Thoracic aorta (tissue), 2 donors: ENCODE measurements around the gene WDR20. TPM values are rescaled to one million over a fixed set of nuclear protein-coding genes. Genes with fewer than 3 reads are reported as not detected.
"Not testable (repeated sequence)": the region's sequence is repeated elsewhere in the genome, so short reads cannot be mapped to it uniquely, and the experiment has no call there.

Experiments used
- ATAC-seq: fragments of 150-250 bp; one replicate; pipeline ENCODE4 v1.8.0; 2017; ENCODE audit warnings: low read depth; ENCODE audit not compliant: insufficient number of reproducible peaks, low FRiP score
- DNase-seq: peaks from one replicate; pipeline ENCODE4 v3.0.0-alpha.2; 2020; ENCODE audit warnings: low spot score
- H3K27ac ChIP-seq, 2 donors: fragments of 200-600 bp; sonication (generic); 1 replicate in 1 of 2; 2 replicates in 1 of 2; pipeline ENCODE4 v1.5.1; 2016; ENCODE audit warnings: mild to moderate bottlenecking in 2 of 2, moderate library complexity in 2 of 2
- H3K27me3 ChIP-seq: fragments of 200-600 bp; sonication (generic); replicated peaks from 2 replicates; pipeline ENCODE4 v1.6.0; 2016; ENCODE audit warnings: mild to moderate bottlenecking; ENCODE audit not compliant: insufficient read depth
- H3K36me3 ChIP-seq: fragments of 200-600 bp; sonication (generic); one replicate; pipeline ENCODE4 v1.5.1; 2016
- H3K4me1 ChIP-seq, 2 donors: fragments of 200-600 bp; sonication (generic); 1 replicate in 1 of 2; 2 replicates in 1 of 2; pipeline versions ENCODE4 v1.5.1 to v1.6.0; 2016; ENCODE audit warnings: low read depth in 2 of 2, mild to moderate bottlenecking in 1 of 2; ENCODE audit not compliant: control insufficient read depth in 1 of 2
- H3K4me3 ChIP-seq: fragments of 200-600 bp; sonication (generic); 2 replicates; pipeline ENCODE4 v1.5.1; 2016; ENCODE audit warnings: mild to moderate bottlenecking
- H3K9me3 ChIP-seq: fragments of 200-600 bp; sonication (generic); 2 replicates; pipeline ENCODE4 v1.5.1; 2016
- total RNA-seq, 2 donors: library from RNA; depleted of rRNA; stranded (reverse); fragments of >200 nt; gene quantifications; one replicate each; pipeline versions ENCODE4 v1.1.0 to v1.2.3, GENCODE V29; 2016
- TF ChIP-seq, protein P1 (sequence below): fragments of 200-600 bp; sonication (generic); IDR thresholded peaks from one replicate; pipeline ENCODE4 v1.5.1; 2019; ENCODE audit warnings: antibody characterized with exemption

The WDR20 gene
- total RNA-seq, 2 donors from 2014 or later, result 11.0 to 30.0 TPM

DNA sequence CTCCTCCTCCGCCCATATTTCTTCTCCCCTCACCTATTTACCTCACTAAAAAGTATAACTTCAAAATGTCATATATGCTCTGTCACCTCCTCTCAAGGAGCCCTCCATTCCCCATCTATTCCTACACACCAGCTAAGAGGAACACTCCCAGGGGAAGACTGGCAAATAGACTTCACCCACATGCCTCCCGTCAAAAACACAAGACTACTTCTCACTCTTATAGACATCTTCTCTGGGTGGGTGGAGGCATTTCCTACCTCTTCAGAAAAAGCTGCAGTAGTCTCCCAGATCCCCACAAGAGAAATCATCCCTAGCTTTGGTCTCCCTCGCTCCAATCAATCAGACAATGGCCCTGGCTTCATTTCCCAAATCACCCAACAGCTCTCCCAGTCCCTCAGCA is 99.1 kb downstream of the WDR20 start:
- no peak for DNase-seq
- H3K27me3 ChIP-seq, result no peaks in the 10 kb centered on the region
- no peaks in the 10 kb centered on the region for H3K9me3 ChIP-seq
- TF ChIP-seq, protein P1, sequence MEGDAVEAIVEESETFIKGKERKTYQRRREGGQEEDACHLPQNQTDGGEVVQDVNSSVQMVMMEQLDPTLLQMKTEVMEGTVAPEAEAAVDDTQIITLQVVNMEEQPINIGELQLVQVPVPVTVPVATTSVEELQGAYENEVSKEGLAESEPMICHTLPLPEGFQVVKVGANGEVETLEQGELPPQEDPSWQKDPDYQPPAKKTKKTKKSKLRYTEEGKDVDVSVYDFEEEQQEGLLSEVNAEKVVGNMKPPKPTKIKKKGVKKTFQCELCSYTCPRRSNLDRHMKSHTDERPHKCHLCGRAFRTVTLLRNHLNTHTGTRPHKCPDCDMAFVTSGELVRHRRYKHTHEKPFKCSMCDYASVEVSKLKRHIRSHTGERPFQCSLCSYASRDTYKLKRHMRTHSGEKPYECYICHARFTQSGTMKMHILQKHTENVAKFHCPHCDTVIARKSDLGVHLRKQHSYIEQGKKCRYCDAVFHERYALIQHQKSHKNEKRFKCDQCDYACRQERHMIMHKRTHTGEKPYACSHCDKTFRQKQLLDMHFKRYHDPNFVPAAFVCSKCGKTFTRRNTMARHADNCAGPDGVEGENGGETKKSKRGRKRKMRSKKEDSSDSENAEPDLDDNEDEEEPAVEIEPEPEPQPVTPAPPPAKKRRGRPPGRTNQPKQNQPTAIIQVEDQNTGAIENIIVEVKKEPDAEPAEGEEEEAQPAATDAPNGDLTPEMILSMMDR, result no peak
- no peaks in the 10 kb centered on the region for H3K36me3 ChIP-seq
- no peak overlapping the region for H3K27ac ChIP-seq
- peaks cover 0 to 7% of the 10 kb centered on the region in 2 donors for H3K4me1 ChIP-seq
- no peak for ATAC-seq
- no peak overlapping the region for H3K4me3 ChIP-seq

- Histone ChIP-seq H3K27me3 (no peaks in the 10 kb centered on the region), H3K36me3 (no peaks in the 10 kb centered on the region), H3K4me3 (no peak overlapping the region), H3K27ac (no peak overlapping the region), H3K4me1 (peaks cover 0 to 7% of the 10 kb centered on the region in 2 donors), H3K9me3 (no peaks in the 10 kb centered on the region)
- ATAC-seq, result no peak
- DNase-seq, result no peak
- TF ChIP-seq, protein P1, result no peak
These were observed 99.5 kb downstream of the WDR20 start for GRCh38 chr14:102239231-102239630.

DNA sequence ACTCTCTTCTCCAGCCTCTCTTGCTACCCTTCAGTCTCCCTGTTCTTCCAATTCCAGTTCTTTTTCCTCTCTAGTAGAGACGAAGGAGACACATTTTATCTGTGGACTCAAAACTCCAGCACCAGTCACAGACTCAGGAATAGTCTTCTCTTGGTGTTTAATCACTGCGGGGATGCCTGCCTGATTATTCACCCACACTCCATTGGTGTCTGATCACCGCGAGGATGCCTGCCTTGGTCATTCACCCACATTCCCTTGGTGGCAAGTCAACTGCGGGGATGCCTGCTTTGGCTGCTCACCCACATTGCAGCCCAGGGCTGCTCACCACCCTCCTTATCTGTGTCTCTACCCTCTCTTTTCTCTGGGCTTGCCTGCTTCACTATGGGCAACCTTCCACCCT is 100.8 kb downstream of the WDR20 start:
- not testable (repeated sequence) for ATAC-seq, H3K27me3 ChIP-seq, H3K9me3 ChIP-seq, H3K4me1 ChIP-seq, DNase-seq, H3K4me3 ChIP-seq, H3K27ac ChIP-seq, H3K36me3 ChIP-seq

DNA sequence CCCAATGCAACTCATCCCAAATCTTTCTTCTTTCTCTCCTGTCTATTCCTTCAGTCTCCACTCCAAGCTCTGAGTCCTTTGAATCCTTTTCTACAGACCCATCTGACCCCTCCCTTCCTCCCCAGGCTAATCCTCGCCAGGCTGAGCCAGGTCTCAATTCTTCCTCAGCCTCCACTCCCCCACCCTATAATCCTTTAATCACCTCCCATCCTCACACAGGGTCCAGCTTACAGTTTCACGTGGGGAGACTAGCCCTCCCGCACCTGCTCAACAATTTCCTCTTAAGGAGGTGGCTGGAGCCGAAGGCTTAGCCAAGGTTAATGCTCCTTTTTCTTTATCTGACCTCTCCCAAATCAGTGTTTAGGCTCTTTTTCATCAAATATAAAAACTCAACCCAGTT is 101.5 kb downstream of the WDR20 start:
- DNase-seq (no peak), ATAC-seq (no peak)
- H3K36me3 ChIP-seq, result no peaks in the 10 kb centered on the region
- TF ChIP-seq, protein P1, result no peak
- no peaks in the 10 kb centered on the region for H3K4me1 ChIP-seq
- H3K27me3 ChIP-seq, result no peaks in the 10 kb centered on the region
- H3K27ac ChIP-seq, result no peak overlapping the region
- no peak overlapping the region for H3K4me3 ChIP-seq
- no peaks in the 10 kb centered on the region for H3K9me3 ChIP-seq

DNA sequence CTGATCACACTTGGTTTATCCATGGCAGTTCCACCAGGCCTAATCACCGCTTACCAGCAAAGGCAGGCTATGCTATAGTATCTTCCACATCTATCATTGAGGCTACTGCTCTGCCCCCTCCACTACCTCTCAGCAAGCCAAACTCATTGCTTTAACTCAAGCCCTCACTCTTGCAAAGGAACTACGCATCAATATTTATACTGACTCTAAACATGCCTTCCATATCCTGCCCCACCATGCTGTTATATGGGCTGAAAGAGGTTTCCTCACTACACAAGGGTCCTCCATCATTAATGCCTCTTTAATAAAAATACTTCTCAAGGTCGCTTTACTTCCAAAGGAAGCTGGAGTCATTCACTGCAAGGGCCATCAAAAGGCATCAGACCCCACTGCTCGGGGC is 104.1 kb downstream of the WDR20 start:
- ATAC-seq, result not testable (repeated sequence)

DNA sequence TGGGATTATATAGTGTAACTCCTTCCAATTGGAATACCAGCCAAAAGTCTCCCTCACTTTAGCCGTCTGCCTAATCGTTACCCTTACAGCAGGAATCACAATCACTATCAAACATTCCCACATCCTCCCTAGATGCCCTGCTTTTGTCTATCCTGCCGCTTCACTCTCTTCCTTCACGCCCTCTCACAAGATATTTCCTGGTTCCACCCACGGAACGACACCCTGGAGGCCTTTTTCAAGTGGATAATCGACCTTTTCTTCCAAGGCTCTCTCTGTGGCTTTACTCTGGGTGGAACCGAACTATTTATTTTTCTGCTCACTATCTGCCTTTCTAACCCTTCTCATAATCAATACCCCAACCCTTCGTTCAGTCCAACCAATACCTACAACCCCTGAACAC is 106.4 kb downstream of the WDR20 start:
- Histone ChIP-seq H3K27me3 (no peaks in the 10 kb centered on the region), H3K4me1 (no peaks in the 10 kb centered on the region), H3K4me3 (no peak overlapping the region), H3K9me3 (no peaks in the 10 kb centered on the region), H3K27ac (no peak overlapping the region), H3K36me3 (no peaks in the 10 kb centered on the region)
- no peak for ATAC-seq
- DNase-seq, result no peak
- TF ChIP-seq, protein P1, result no peak

More for the DNA sequence above, 104.1 kb downstream of the WDR20 start:
- H3K4me3 ChIP-seq, H3K4me1 ChIP-seq, H3K27me3 ChIP-seq, DNase-seq, H3K9me3 ChIP-seq, H3K36me3 ChIP-seq, H3K27ac ChIP-seq: not testable (repeated sequence)
